Measurements from ENCODE around the gene TMCC1. TPM values are rescaled to one million over a fixed set of nuclear protein-coding genes. Genes with fewer than 3 reads are reported as not detected.
A peak's percentile ranks its signal among the peaks of the same experiment; 100 is the strongest.

TMCC1 gene
- polyA plus RNA-seq, 2 of the 4 experiments (the other 2 are of a cell fraction): 30.3 to 75.7 TPM

GRCh38 chr3:129626744-129627349 lies 266.7 kb downstream of the TMCC1 start (continued):
- TF ChIP-seq PHF8 (IDR thresholded peaks at IDR 0.05; ENCODE audit: borderline replicate concordance, low read depth) (peak; percentile 38; the same call in 1 of the 2 replicates), CBX8 (IDR thresholded peaks at IDR 0.05) (no peak), HOXB5 (CRISPR knock-in tag; IDR thresholded peaks at IDR 0.05) (0 out of 2 replicates have a peak, but pooled peaks have one; percentile 58), JUNB (IDR thresholded peaks at IDR 0.05) (no peak), SMC3 (IDR thresholded peaks at IDR 0.05) (no peak; the same call in 2 of the 3 replicates)
- TF ChIP-seq, protein P1, sequence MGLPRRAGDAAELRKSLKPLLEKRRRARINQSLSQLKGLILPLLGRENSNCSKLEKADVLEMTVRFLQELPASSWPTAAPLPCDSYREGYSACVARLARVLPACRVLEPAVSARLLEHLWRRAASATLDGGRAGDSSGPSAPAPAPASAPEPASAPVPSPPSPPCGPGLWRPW (IDR thresholded peaks at IDR 0.05): no peak

- 65% methylated on average over 12 of the region's 12 CpGs for WGBS (ENCODE audit: missing lambda C conversion rate)
- DNase-seq (ENCODE audit: low read depth in 1 of 2, low spot score in 1 of 2) (peak in 1 of 2 experiments; percentile 44), ATAC-seq (peak; percentile 15 to 41; a peak in 3 of 6 replicates), FAIRE-seq (no peak)
- peaks cover 49% of the 10 kb centered on the region for H3K4me1 ChIP-seq
- peak overlapping the region; percentile 99 to 100 for H3K27ac ChIP-seq
- peak overlapping the region; percentile 25; the same call in 1 of the 3 replicates for H3K4me3 ChIP-seq
- CTCF ChIA-PET: interaction anchor here (0.7 to 10.7 kb wide), 5 partner anchors 20 to 356 kb away, joined by 3 to 178 read pairs (median 4); no protein-coding TSS in a partner anchor
- H3K9me3 ChIP-seq: no peaks in the 10 kb centered on the region
- peak overlapping the region; percentile 97 for H3K4me2 ChIP-seq
- TF ChIP-seq RAD21 (conservative IDR thresholded peaks at IDR 0.05 in 1 of 2, IDR thresholded peaks at IDR 0.05 in 1 of 2): 0 out of 5 replicates have a peak, but pooled peaks of 1 of the 2 experiments have one; percentile 6
- TF ChIP-seq, protein P2, sequence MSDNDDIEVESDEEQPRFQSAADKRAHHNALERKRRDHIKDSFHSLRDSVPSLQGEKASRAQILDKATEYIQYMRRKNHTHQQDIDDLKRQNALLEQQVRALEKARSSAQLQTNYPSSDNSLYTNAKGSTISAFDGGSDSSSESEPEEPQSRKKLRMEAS (IDR thresholded peaks at IDR 0.05): no peak
- TF ChIP-seq POLR2A (IDR thresholded peaks at IDR 0.05; ENCODE audit: low read length): 0 out of 2 replicates have a peak, but pooled peaks have one; percentile 10
- POLR2A ChIA-PET: interaction anchor here (0.6 to 2.6 kb wide), 5 partner anchors 13 to 283 kb away, joined by 3 to 10 read pairs (median 6); no protein-coding TSS in a partner anchor
These were observed 268.2 kb downstream of the TMCC1 start for GRCh38 chr3:129625072-129625874.

GRCh38 chr3:129624347-129625071 lies 269.0 kb downstream of the TMCC1 start:
- no peak overlapping the region for H3K4me3 ChIP-seq
- no peak overlapping the region for H3K4me2 ChIP-seq
- H3K9me3 ChIP-seq: no peaks in the 10 kb centered on the region
- ChIA-PET POLR2A (no interaction called here), CTCF (interaction anchor here (1.3 kb wide), 1 partner anchor 135 kb away, joined by 4 read pairs; no protein-coding TSS in a partner anchor)
- ATAC-seq (no peak), FAIRE-seq (no peak), DNase-seq (ENCODE audit: low read depth in 1 of 2, low spot score in 1 of 2) (no peak)
- 93% methylated on average over 7 of the region's 11 CpGs for WGBS (ENCODE audit: missing lambda C conversion rate)
- peak overlapping the region; percentile 99 to 100 for H3K27ac ChIP-seq
- peaks cover 49% of the 10 kb centered on the region for H3K4me1 ChIP-seq
- TF ChIP-seq HMGXB4 (CRISPR knock-in tag; IDR thresholded peaks at IDR 0.05; ENCODE audit: borderline replicate concordance) (no peak), PBX3 (IDR thresholded peaks at IDR 0.05) (no peak), JUN (IDR thresholded peaks at IDR 0.05) (no peak), SREBF2 (IDR thresholded peaks at IDR 0.05) (no peak), FOSL2 (IDR thresholded peaks at IDR 0.05) (no peak), FOSL2 (CRISPR knock-in tag; IDR thresholded peaks at IDR 0.05) (no peak), CEBPB (IDR thresholded peaks at IDR 0.05) (no peak), MAFK (IDR thresholded peaks at IDR 0.05; ENCODE audit: partially characterized antibody) (no peak), HOXB5 (CRISPR knock-in tag; IDR thresholded peaks at IDR 0.05) (no peak), HOXB13 (CRISPR knock-in tag; IDR thresholded peaks at IDR 0.05; ENCODE audit: low read depth) (no peak), CHD2 (IDR thresholded peaks at IDR 0.05; ENCODE audit: low read length, partially characterized antibody) (no peak), ESRRA (IDR thresholded peaks at IDR 0.05; ENCODE audit: borderline replicate concordance, low read length) (no peak), PHF8 (IDR thresholded peaks at IDR 0.05; ENCODE audit: borderline replicate concordance, low read depth) (no peak), FOXS1 (CRISPR knock-in tag; IDR thresholded peaks at IDR 0.05) (no peak), BHLHE40 (IDR thresholded peaks at IDR 0.05; ENCODE audit: low read depth, low read length) (no peak), SMC3 (IDR thresholded peaks at IDR 0.05) (no peak), POLR2A (IDR thresholded peaks at IDR 0.05; ENCODE audit: low read length) (no peak), CBX2 (IDR thresholded peaks at IDR 0.05; ENCODE audit: borderline replicate concordance, low read depth) (no peak)
- TF ChIP-seq, protein P2 (IDR thresholded peaks at IDR 0.05): no peak
- TF ChIP-seq, protein P3, sequence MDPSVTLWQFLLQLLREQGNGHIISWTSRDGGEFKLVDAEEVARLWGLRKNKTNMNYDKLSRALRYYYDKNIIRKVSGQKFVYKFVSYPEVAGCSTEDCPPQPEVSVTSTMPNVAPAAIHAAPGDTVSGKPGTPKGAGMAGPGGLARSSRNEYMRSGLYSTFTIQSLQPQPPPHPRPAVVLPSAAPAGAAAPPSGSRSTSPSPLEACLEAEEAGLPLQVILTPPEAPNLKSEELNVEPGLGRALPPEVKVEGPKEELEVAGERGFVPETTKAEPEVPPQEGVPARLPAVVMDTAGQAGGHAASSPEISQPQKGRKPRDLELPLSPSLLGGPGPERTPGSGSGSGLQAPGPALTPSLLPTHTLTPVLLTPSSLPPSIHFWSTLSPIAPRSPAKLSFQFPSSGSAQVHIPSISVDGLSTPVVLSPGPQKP (IDR thresholded peaks at IDR 0.05; ENCODE audit: low read depth, low read length): no peak
- TF ChIP-seq, protein P1 (IDR thresholded peaks at IDR 0.05): no peak

Data from A549 (cell line).